ENCODE results near the gene TSC22D1.

Gene TSC22D1

GRCh38 chr13:44423824-44424223 is 152.3 kb downstream of the TSC22D1 start:
- FAIRE-seq: no peak

GRCh38 chr13:44422755-44423643 is 153.1 kb downstream of the TSC22D1 start:
- no peak for FAIRE-seq

GRCh38 chr13:44421853-44422525 is 154.1 kb downstream of the TSC22D1 start:
- FAIRE-seq: no peak

- FAIRE-seq: no peak
These were observed 155.5 kb downstream of the TSC22D1 start for GRCh38 chr13:44420376-44421220.

- no peak for FAIRE-seq
These were observed 158.3 kb downstream of the TSC22D1 start for GRCh38 chr13:44417876-44418275.

GRCh38 chr13:44417446-44417845 is 158.7 kb downstream of the TSC22D1 start:
- FAIRE-seq: no peak

GRCh38 chr13:44416744-44417143 is 159.4 kb downstream of the TSC22D1 start:
- no peak for FAIRE-seq

GRCh38 chr13:44416301-44416700 is 159.8 kb downstream of the TSC22D1 start:
- no peak for FAIRE-seq

- no peak for FAIRE-seq
These were observed 160.3 kb downstream of the TSC22D1 start for GRCh38 chr13:44415815-44416214.

- FAIRE-seq: no peak
These were observed 161.4 kb downstream of the TSC22D1 start for GRCh38 chr13:44414716-44415115.

GRCh38 chr13:44413095-44413494 is 163.0 kb downstream of the TSC22D1 start:
- FAIRE-seq: no peak

GRCh38 chr13:44412346-44412935 is 163.7 kb downstream of the TSC22D1 start:
- FAIRE-seq: no peak

GRCh38 chr13:44411841-44412240 is 164.3 kb downstream of the TSC22D1 start:
- no peak for FAIRE-seq

GRCh38 chr13:44410328-44410859 is 165.7 kb downstream of the TSC22D1 start:
- no peak for FAIRE-seq

- no peak for FAIRE-seq
These were observed 166.5 kb downstream of the TSC22D1 start for GRCh38 chr13:44409595-44409994.

- FAIRE-seq: no peak
These were observed 168.2 kb downstream of the TSC22D1 start for GRCh38 chr13:44407891-44408290.

- FAIRE-seq: no peak
These were observed 168.8 kb downstream of the TSC22D1 start for GRCh38 chr13:44407379-44407778.

- FAIRE-seq: no peak
These were observed 169.5 kb downstream of the TSC22D1 start for GRCh38 chr13:44406617-44407016.

GRCh38 chr13:44404261-44405132 is 171.6 kb downstream of the TSC22D1 start:
- FAIRE-seq: no peak

- no peak for FAIRE-seq
These were observed 172.6 kb downstream of the TSC22D1 start for GRCh38 chr13:44403461-44404056.

- FAIRE-seq: no peak
These were observed 173.2 kb downstream of the TSC22D1 start for GRCh38 chr13:44402899-44403445.
